WTC11 (cell line): ENCODE measurements around the gene MPZL3. TPM values are rescaled to one million over a fixed set of nuclear protein-coding genes. Genes with fewer than 3 reads are reported as not detected.

Source experiments
- ATAC-seq: fragments of 200-7000 bp; cut with Tn5 transposase; 2 replicates; pipeline ENCODE4 v1.10.0; 2021; ENCODE audit warnings: mild to moderate bottlenecking, moderate library complexity
- CTCF ChIA-PET: fragments of 300-600 bp; sonication (Branson Sonifier 250); formaldehyde crosslinking; loops from one replicate; lab custom pipeline; 2021; ENCODE audit warnings: antibody characterized with exemption; lab: Charles Lee
- POLR2A ChIA-PET: fragments of 350-600 bp; sonication (Branson Sonifier 250); formaldehyde crosslinking; loops from one replicate; lab custom pipeline; 2021; ENCODE audit warnings: antibody characterized with exemption; lab: Charles Lee
- DNase-seq: peaks from one replicate; pipeline ENCODE4 v3.0.0; 2021; ENCODE audit warnings: low spot score
- H3K27ac Mint-ChIP-seq: 2 replicates; pipeline ENCODE4 v1.8.0; 2021; ENCODE audit warnings: mixed read lengths
- H3K27me3 Mint-ChIP-seq: 2 replicates; pipeline ENCODE4 v1.8.0; 2021; ENCODE audit warnings: low read depth, mild to moderate bottlenecking, moderate library complexity, mixed read lengths
- H3K36me3 Mint-ChIP-seq: 2 replicates; pipeline ENCODE4 v1.8.0; 2021; ENCODE audit warnings: mixed read lengths
- H3K4me1 Mint-ChIP-seq: 2 replicates; pipeline ENCODE4 v1.8.0; 2022; ENCODE audit warnings: mixed read lengths
- H3K4me3 Mint-ChIP-seq: 2 replicates; pipeline ENCODE4 v1.8.0; 2021; ENCODE audit warnings: mild to moderate bottlenecking, moderate library complexity, mixed read lengths
- H3K9me3 Mint-ChIP-seq: 2 replicates; pipeline ENCODE4 v1.8.0; 2021; ENCODE audit warnings: mixed read lengths
- CBFB ChIP-seq: sonication (generic); formaldehyde crosslinking; IDR thresholded peaks from 2 replicates; pipeline ENCODE4 v1.8.1; 2022; ENCODE audit warnings: mild to moderate bottlenecking, low read depth, missing genetic modification reagents
- ESRRA ChIP-seq: sonication (generic); formaldehyde crosslinking; IDR thresholded peaks from 2 replicates; pipeline ENCODE4 v1.8.1; 2022; ENCODE audit warnings: mild to moderate bottlenecking, missing genetic modification reagents, borderline replicate concordance
- HMGA2 ChIP-seq: fragments of 250-450 bp; sonication (Bioruptor Pico); IDR thresholded peaks from 2 replicates; pipeline ENCODE4 v1.4.0; 2021; ENCODE audit warnings: mild to moderate bottlenecking, moderate library complexity
- KAT7 ChIP-seq: sonication (generic); formaldehyde crosslinking; IDR thresholded peaks from 2 replicates; pipeline ENCODE4 v1.8.1; 2023; ENCODE audit warnings: missing genetic modification reagents, mild to moderate bottlenecking, borderline replicate concordance
- MXD4 ChIP-seq: fragments of 250-450 bp; sonication (Bioruptor Pico); IDR thresholded peaks from 2 replicates; pipeline ENCODE4 v1.8.0; 2021; ENCODE audit warnings: mild to moderate bottlenecking, moderate library complexity, borderline replicate concordance
- MYBL2 ChIP-seq: sonication (generic); formaldehyde crosslinking; IDR thresholded peaks from 2 replicates; pipeline ENCODE4 v1.8.1; 2023; ENCODE audit warnings: mild to moderate bottlenecking, moderate library complexity, missing genetic modification reagents
- PRRX2 ChIP-seq: fragments of 250-450 bp; sonication (Bioruptor Pico); IDR thresholded peaks from 2 replicates; pipeline ENCODE4 v1.8.0; 2021; ENCODE audit warnings: mild to moderate bottlenecking
- RORB ChIP-seq: fragments of 250-450 bp; sonication (Bioruptor Pico); IDR thresholded peaks from 2 replicates; pipeline ENCODE4 v1.9.0; 2021; ENCODE audit warnings: mild to moderate bottlenecking
- ZNF219 ChIP-seq: sonication (generic); formaldehyde crosslinking; IDR thresholded peaks from 2 replicates; pipeline ENCODE4 v1.8.0; 2023; ENCODE audit warnings: missing genetic modification reagents, mild to moderate bottlenecking, borderline replicate concordance
- ZNF396 ChIP-seq: fragments of 250-450 bp; sonication (Bioruptor Pico); IDR thresholded peaks from 2 replicates; pipeline ENCODE4 v1.8.0; 2021; ENCODE audit warnings: mild to moderate bottlenecking, moderate library complexity, borderline replicate concordance
- ZNF416 ChIP-seq: fragments of 250-450 bp; sonication (Bioruptor Pico); IDR thresholded peaks from 2 replicates; pipeline ENCODE4 v1.9.0; 2021; ENCODE audit warnings: mild to moderate bottlenecking, inconsistent platforms
- total RNA-seq: library from RNA; stranded (reverse); gene quantifications from 3 replicates; pipeline ENCODE4 v1.2.3, GENCODE V29; 2021
- TF ChIP-seq, protein P1 (sequence below): sonication (generic); formaldehyde crosslinking; IDR thresholded peaks from 2 replicates; pipeline ENCODE4 v1.8.0; 2022; ENCODE audit warnings: missing genetic modification reagents
- TF ChIP-seq, protein P2 (sequence below): fragments of 250-450 bp; sonication (Bioruptor Pico); IDR thresholded peaks from 2 replicates; pipeline ENCODE4 v1.9.0; 2021; ENCODE audit warnings: mild to moderate bottlenecking
- TF ChIP-seq, protein P3 (sequence below): fragments of 250-450 bp; sonication (Bioruptor Pico); IDR thresholded peaks from 2 replicates; pipeline ENCODE4 v1.8.0; 2021; ENCODE audit warnings: mild to moderate bottlenecking
- TF ChIP-seq, protein P4 (sequence below): sonication (generic); formaldehyde crosslinking; IDR thresholded peaks from 2 replicates; pipeline ENCODE4 v1.8.0; 2023; ENCODE audit warnings: missing genetic modification reagents
- TF ChIP-seq, protein P5 (sequence below): sonication (generic); formaldehyde crosslinking; IDR thresholded peaks from 2 replicates; pipeline ENCODE4 v1.8.0; 2022; ENCODE audit warnings: mild to moderate bottlenecking, missing genetic modification reagents
- TF ChIP-seq, protein P6 (sequence below): sonication (generic); formaldehyde crosslinking; IDR thresholded peaks from 2 replicates; pipeline ENCODE4 v1.8.1; 2023; ENCODE audit warnings: mild to moderate bottlenecking, missing genetic modification reagents, moderate library complexity
- TF ChIP-seq, protein P7 (sequence below): sonication (generic); formaldehyde crosslinking; IDR thresholded peaks from 2 replicates; pipeline ENCODE4 v1.8.1; 2022; ENCODE audit warnings: missing genetic modification reagents, borderline replicate concordance

Gene MPZL3
- total RNA-seq, 1 experiment from 2014 or later, result 2.1 TPM

DNA sequence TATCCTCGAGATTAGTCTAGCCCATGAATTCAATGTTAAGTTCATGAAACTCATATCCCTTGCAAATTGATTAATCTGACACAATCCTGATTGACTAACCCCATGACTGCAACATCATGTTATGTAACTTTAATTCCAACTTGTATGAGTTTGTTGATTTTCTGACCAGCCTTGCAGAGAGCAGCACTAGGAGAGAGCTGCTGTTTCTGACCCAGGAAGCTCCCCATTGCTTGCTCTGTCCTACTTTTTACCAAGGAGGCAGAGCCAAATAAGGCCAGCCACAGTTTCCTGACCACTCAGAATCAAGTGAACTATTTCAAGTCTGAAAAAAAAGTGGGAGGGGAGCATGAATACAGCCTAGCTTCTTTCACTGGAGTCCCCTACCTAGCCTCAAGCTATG lies 13.2 kb downstream of the MPZL3 start (continued):
- TF ChIP-seq, protein P1, sequence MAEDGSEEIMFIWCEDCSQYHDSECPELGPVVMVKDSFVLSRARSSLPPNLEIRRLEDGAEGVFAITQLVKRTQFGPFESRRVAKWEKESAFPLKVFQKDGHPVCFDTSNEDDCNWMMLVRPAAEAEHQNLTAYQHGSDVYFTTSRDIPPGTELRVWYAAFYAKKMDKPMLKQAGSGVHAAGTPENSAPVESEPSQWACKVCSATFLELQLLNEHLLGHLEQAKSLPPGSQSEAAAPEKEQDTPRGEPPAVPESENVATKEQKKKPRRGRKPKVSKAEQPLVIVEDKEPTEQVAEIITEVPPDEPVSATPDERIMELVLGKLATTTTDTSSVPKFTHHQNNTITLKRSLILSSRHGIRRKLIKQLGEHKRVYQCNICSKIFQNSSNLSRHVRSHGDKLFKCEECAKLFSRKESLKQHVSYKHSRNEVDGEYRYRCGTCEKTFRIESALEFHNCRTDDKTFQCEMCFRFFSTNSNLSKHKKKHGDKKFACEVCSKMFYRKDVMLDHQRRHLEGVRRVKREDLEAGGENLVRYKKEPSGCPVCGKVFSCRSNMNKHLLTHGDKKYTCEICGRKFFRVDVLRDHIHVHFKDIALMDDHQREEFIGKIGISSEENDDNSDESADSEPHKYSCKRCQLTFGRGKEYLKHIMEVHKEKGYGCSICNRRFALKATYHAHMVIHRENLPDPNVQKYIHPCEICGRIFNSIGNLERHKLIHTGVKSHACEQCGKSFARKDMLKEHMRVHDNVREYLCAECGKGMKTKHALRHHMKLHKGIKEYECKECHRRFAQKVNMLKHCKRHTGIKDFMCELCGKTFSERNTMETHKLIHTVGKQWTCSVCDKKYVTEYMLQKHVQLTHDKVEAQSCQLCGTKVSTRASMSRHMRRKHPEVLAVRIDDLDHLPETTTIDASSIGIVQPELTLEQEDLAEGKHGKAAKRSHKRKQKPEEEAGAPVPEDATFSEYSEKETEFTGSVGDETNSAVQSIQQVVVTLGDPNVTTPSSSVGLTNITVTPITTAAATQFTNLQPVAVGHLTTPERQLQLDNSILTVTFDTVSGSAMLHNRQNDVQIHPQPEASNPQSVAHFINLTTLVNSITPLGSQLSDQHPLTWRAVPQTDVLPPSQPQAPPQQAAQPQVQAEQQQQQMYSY, result no peak
- TF ChIP-seq MYBL2 (CRISPR knock-in tag) (no peak), ZNF416 (CRISPR knock-in tag) (no peak), CBFB (no peak), MXD4 (CRISPR knock-in tag) (no peak)
- TF ChIP-seq, protein P2, sequence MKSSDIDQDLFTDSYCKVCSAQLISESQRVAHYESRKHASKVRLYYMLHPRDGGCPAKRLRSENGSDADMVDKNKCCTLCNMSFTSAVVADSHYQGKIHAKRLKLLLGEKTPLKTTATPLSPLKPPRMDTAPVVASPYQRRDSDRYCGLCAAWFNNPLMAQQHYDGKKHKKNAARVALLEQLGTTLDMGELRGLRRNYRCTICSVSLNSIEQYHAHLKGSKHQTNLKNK (CRISPR knock-in tag), result no peak
- TF ChIP-seq, protein P3, sequence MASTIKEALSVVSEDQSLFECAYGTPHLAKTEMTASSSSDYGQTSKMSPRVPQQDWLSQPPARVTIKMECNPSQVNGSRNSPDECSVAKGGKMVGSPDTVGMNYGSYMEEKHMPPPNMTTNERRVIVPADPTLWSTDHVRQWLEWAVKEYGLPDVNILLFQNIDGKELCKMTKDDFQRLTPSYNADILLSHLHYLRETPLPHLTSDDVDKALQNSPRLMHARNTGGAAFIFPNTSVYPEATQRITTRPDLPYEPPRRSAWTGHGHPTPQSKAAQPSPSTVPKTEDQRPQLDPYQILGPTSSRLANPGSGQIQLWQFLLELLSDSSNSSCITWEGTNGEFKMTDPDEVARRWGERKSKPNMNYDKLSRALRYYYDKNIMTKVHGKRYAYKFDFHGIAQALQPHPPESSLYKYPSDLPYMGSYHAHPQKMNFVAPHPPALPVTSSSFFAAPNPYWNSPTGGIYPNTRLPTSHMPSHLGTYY (CRISPR knock-in tag), result no peak
- TF ChIP-seq, protein P4, sequence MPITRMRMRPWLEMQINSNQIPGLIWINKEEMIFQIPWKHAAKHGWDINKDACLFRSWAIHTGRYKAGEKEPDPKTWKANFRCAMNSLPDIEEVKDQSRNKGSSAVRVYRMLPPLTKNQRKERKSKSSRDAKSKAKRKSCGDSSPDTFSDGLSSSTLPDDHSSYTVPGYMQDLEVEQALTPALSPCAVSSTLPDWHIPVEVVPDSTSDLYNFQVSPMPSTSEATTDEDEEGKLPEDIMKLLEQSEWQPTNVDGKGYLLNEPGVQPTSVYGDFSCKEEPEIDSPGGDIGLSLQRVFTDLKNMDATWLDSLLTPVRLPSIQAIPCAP (CRISPR knock-in tag), result no peak

DNA sequence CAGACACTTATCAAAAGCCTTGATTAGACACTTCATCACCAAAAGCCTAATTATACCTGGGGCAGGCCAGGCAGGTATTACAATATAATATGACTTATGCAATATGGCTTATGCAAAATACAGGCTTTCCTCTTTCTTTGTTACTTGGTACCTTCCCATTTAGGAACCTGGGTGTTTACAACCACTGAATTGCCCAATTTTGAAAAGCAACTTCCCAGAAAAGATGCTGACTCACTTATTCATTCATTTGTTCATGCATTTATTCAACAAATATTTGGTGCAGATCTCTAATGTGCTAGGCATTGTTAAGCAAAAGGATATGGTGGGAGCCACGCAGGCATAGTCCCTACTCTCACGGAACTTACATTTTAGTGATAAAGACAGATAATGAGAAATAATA lies 13.7 kb downstream of the MPZL3 start:
- H3K36me3 Mint-ChIP-seq, result no peaks in the 10 kb centered on the region
- ATAC-seq (no peak), DNase-seq (no peak)
- TF ChIP-seq, protein P5, sequence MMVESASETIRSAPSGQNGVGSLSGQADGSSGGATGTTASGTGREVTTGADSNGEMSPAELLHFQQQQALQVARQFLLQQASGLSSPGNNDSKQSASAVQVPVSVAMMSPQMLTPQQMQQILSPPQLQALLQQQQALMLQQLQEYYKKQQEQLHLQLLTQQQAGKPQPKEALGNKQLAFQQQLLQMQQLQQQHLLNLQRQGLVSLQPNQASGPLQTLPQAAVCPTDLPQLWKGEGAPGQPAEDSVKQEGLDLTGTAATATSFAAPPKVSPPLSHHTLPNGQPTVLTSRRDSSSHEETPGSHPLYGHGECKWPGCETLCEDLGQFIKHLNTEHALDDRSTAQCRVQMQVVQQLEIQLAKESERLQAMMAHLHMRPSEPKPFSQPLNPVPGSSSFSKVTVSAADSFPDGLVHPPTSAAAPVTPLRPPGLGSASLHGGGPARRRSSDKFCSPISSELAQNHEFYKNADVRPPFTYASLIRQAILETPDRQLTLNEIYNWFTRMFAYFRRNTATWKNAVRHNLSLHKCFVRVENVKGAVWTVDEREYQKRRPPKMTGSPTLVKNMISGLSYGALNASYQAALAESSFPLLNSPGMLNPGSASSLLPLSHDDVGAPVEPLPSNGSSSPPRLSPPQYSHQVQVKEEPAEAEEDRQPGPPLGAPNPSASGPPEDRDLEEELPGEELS (CRISPR knock-in tag), result no peak
- TF ChIP-seq ZNF396 (no peak), ESRRA (CRISPR knock-in tag) (no peak)
- TF ChIP-seq, protein P6, sequence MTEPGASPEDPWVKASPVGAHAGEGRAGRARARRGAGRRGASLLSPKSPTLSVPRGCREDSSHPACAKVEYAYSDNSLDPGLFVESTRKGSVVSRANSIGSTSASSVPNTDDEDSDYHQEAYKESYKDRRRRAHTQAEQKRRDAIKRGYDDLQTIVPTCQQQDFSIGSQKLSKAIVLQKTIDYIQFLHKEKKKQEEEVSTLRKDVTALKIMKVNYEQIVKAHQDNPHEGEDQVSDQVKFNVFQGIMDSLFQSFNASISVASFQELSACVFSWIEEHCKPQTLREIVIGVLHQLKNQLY (CRISPR knock-in tag), result no peak
- no peak overlapping the region for H3K4me3 Mint-ChIP-seq
- POLR2A ChIA-PET, result no interaction called here
- peaks cover 8% of the 10 kb centered on the region for H3K27me3 Mint-ChIP-seq
- no peaks in the 10 kb centered on the region for H3K9me3 Mint-ChIP-seq
- H3K4me1 Mint-ChIP-seq, result peaks cover 15% of the 10 kb centered on the region
- H3K27ac Mint-ChIP-seq, result no peak overlapping the region
- CTCF ChIA-PET, result interaction anchor here (1.0 to 1.4 kb wide), 3 partner anchors 27 to 57 kb away, joined by 4 to 9 read pairs (median 5); no protein-coding TSS in a partner anchor

DNA sequence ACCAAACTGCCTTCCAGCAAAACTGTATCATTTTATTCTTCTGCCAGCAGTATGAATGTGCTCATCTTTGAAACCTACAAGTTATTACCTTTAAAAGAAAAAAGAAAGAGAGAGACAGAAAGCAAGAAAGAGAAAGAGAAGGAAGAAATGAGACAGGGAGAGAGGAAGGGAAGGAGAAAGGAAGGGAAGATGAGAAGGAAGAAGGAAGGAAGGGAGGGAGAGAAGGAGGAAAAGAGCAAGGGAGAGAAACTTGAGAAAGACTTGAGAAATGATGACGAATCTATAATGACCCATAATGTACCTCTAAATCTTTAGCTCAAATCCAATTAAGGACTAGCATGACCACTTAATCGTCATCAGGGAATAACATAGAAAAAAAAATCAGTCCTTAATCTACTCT lies 16.0 kb downstream of the MPZL3 start:
- H3K4me1 Mint-ChIP-seq, result peaks cover 7% of the 10 kb centered on the region
- ChIA-PET CTCF (no interaction called here), POLR2A (no interaction called here)
- TF ChIP-seq HMGA2 (CRISPR knock-in tag) (no peak), ZNF219 (CRISPR knock-in tag) (no peak), KAT7 (no peak), PRRX2 (CRISPR knock-in tag) (no peak), RORB (CRISPR knock-in tag) (no peak)
- TF ChIP-seq, protein P7, sequence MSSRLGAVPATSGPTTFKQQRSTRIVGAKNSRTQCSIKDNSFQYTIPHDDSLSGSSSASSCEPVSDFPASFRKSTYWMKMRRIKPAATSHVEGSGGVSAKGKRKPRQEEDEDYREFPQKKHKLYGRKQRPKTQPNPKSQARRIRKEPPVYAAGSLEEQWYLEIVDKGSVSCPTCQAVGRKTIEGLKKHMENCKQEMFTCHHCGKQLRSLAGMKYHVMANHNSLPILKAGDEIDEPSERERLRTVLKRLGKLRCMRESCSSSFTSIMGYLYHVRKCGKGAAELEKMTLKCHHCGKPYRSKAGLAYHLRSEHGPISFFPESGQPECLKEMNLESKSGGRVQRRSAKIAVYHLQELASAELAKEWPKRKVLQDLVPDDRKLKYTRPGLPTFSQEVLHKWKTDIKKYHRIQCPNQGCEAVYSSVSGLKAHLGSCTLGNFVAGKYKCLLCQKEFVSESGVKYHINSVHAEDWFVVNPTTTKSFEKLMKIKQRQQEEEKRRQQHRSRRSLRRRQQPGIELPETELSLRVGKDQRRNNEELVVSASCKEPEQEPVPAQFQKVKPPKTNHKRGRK (CRISPR knock-in tag), result no peak
- TF ChIP-seq, protein P1, result no peak

More for the DNA sequence above, 16.0 kb downstream of the MPZL3 start:
- H3K27me3 Mint-ChIP-seq, result peaks cover 8% of the 10 kb centered on the region
- no peak overlapping the region for H3K4me3 Mint-ChIP-seq
- H3K36me3 Mint-ChIP-seq, result no peaks in the 10 kb centered on the region
- ATAC-seq (no peak), DNase-seq (no peak)
- H3K9me3 Mint-ChIP-seq, result no peaks in the 10 kb centered on the region
- no peak overlapping the region for H3K27ac Mint-ChIP-seq
